GM18951 (cell line): Measurements from ENCODE around the gene GATA3.
A peak's percentile ranks its signal among the peaks of the same experiment; 100 is the strongest.

ENCODE experiments used
- POLR2A ChIP-seq: IDR thresholded peaks from 4 replicates; pipeline ENCODE4 v1.6.1; 2011; ENCODE audit warnings: mild to moderate bottlenecking; ENCODE audit not compliant: insufficient read length, insufficient read depth; ENCODE audit errors: extremely low read depth
- in situ Hi-C: fragments of 300-500 bp; cut with MboI; formaldehyde crosslinking; loops from one replicate; pipeline ENCODE4 v1.12.0; 2022; ENCODE audit warnings: low sequenced_read_pairs, mixed read lengths, inconsistent platforms; ENCODE audit not compliant: unreplicated experiment

Gene GATA3

DNA sequence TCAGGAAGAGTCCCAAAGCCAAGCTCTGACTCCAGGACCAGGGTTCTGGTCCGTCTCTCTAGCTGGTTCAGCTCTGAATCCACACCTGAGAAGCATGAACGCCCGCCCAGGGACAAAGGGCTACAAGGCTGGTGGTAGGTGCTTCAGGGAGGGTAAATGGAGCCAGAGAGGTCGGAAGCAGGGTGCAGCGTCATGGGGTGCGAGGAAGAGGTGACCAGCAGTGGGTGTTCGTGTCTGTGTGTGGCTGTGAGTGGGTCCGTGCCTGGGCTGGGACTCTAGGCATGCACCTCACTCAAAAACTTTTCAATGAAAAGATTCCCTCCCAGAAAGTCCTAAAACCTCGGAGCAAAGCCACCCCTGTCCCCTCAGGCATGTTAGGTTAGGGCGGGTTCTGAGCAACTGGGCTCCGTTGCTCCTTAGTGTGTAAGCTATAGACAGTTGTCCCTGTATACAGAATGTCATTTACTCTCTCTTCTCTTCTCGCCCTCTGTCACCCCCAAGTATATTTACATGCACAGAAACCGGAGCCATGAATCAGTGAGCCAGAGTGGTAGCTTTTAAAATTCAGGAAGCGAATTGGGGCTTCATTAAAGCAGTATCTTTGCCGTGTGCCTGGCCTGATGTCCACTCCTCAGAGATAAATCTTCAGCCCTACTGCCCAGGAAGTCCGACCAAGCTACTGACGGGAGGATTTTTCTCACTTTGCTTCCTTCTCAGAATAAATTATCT lies 12.3 kb upstream of the GATA3 start:
- TF ChIP-seq POLR2A = no peak
- in situ Hi-C loops = loop anchor here (25.0 kb wide), 2 partner anchors 1170 to 1270 kb away; no protein-coding TSS in a partner anchor

DNA sequence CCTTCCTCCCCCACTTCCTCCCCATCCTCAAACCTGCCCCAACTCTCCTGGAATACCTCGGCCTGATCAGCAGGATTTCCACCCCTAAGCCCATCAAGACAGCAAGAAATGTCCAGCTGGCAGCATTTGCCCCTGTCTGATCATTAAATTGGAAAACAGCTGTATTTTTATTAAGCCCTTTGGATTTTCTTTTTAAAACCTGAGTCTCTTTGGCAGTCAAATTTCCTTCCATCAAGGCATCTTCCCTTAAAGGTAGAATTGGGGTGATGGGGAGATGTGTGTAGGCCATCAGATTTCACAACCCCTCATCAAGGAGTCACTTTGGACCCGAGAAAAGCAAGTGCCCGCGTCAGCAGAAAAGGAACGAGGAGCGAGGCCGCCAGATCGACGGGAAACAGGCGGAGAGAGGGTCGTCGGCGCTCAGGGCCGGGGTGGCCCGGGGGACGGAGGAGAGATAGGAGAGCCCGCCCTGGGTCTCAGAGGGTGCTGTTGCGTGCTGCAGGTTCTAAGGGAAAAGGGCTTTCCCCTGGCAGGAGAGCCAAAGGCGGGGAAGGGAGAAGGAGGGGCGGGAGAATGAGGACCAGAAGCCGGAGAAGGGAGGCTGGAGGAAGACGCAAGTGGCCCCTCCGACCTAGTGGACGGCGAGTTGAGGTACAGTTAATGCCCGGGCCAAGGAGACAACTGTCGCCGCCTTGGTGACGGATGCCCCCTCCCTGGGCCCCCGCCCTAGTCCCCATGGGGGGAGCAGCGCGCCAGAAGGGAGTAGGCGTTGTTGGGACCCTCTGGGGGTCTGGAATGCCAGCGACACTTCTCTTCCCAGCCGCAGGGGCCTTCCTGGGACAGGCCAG lies 11.5 kb upstream of the GATA3 start:
- in situ Hi-C loops = loop anchor here (25.0 kb wide), 2 partner anchors 1169 to 1269 kb away; no protein-coding TSS in a partner anchor
- TF ChIP-seq POLR2A = no peak

DNA sequence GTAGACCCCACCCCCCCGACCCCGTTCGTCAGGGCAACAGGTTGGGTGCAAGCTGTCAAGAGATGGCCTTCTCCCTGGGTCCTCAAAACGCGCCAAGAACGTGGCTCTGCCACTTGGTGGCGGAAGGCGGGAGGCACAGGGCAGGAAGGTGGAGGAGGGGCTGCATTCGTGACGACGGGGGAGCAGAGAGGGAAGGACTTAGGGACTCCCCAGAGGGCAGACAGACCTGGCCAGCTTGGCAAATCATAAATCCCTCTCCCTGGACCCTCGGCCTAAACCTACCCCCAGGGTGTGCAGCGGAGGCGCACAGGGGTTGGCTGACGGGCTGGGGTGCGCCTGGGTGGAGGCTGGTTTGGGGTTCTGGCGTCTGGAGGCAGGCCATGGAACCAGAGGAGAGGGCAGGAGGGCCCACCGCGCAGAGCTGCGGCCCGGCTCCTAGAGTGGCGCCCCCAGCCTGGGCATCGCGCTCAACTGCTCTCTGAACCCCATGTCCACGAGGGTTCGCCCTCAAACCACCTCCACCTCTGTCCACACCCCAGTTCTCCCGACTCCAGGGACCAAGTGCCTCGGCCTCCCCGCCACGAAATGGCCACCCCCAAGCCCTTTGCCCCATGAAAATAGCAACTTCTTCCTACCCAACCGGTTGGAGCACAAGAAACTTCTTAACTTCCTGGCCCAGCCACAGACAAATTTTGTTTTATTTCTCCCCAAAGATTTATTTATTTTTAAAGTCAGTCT lies 10.8 kb upstream of the GATA3 start:
- in situ Hi-C loops = loop anchor here (25.0 kb wide), 2 partner anchors 1169 to 1269 kb away; no protein-coding TSS in a partner anchor
- no peak for TF ChIP-seq POLR2A

DNA sequence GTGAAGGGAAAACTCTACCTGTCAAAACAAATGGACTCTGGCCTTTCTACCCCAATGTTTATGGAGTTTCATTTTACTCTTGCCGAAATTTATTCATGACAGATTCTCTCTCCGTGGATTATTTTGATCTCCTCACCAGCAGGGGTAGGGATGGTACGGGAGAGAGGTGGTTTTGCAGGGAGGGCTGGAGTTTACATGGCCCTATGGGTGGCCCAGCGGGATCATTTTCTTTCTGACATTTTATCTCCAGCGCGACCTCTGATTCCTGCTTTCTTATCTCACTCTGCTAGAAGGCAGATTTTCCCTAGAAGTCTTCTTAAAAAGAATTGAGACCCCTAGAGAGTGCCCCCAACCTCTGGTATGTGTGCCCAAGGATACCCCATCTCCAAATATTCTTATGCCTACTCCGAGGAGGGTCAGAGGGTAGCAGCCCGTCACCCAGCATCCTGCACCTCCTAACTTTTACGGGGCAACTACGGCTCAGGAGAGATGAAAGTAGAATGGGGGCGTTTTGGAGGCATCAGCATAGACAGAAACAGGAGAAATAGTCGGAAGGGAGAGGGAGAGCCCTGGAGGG lies 10.1 kb upstream of the GATA3 start:
- TF ChIP-seq POLR2A = no peak
- in situ Hi-C loops = loop anchor here (25.0 kb wide), 2 partner anchors 1168 to 1268 kb away; no protein-coding TSS in a partner anchor

DNA sequence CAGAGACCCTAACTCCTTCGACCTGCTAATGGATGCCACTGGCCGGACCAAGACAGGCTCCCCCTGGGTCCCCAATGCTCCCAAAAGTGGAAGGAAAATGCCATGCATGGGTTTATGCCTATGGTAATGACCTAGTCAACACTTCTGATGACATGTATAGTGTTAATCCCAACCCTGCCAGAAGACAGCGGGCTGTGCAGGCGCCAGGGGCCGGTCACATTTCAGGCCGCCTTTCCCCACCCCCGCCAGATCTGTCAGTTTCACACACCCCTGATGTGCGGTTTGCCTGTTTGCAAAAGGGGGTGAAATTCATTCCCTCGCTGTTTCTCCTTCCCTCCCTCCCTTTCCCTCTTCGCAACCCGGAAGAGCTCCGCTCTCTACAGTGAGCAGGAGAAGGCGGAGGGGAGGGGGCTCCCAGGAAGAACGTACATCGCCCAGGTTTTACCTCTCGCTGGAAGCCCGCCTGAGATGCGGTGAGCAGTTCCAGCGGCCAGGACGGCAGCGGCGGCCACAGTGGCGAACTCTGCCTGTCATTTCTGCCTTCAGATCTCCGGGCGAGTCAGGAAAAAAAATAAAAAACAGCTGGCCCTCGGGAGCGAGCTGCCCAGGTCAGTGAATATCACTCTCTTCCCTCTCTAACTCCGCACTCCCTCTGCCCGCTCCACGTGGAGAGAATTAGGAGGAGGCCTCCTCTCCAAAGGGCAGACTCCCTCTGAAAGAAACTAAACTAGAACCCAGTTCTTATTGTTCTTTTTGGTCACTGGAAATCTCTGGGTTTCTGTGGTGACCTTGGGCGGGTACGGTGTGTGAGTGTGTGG lies 9.4 kb upstream of the GATA3 start:
- no peak for TF ChIP-seq POLR2A
- in situ Hi-C loops = loop anchor here (25.0 kb wide), 2 partner anchors 1167 to 1267 kb away; no protein-coding TSS in a partner anchor

DNA sequence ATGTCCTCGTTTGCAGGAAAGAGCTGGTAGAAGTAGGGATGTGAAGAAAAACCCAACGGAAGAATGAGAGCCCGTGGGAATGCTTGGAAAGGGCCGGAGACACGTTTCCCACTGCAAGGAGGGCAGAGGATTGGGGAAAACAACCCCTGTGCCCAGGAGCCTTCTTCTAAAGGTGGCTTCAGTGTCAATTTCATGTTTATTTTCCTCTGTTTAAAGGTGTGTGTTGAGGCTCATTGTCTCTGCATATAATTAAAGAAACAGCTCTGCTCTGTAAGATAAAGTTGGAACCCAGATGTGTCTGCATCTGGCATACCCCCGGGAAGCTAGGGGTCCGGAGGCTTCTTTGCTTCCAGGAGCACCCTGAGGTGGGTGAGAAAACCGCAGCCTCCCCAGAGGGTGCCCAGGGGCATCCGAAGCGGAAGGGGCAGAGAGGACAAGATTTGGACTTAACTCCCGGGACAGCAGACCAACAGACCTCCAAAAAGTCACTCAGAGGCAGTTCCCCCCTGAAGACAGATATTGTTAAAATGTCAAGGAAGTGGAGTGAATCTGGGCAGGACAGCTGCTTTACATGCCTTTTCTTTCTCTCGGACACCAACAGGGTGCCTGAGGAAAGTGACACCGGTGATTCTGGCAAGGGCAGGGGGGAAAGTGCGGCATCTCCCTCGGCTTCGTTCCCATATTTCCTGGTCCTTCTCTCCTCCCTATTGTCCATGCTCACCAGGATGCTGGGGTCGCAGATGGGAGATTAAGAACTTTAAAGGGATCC lies 8.6 kb upstream of the GATA3 start:
- TF ChIP-seq POLR2A = no peak
- in situ Hi-C loops = loop anchor here (25.0 kb wide), 2 partner anchors 1166 to 1266 kb away; no protein-coding TSS in a partner anchor

DNA sequence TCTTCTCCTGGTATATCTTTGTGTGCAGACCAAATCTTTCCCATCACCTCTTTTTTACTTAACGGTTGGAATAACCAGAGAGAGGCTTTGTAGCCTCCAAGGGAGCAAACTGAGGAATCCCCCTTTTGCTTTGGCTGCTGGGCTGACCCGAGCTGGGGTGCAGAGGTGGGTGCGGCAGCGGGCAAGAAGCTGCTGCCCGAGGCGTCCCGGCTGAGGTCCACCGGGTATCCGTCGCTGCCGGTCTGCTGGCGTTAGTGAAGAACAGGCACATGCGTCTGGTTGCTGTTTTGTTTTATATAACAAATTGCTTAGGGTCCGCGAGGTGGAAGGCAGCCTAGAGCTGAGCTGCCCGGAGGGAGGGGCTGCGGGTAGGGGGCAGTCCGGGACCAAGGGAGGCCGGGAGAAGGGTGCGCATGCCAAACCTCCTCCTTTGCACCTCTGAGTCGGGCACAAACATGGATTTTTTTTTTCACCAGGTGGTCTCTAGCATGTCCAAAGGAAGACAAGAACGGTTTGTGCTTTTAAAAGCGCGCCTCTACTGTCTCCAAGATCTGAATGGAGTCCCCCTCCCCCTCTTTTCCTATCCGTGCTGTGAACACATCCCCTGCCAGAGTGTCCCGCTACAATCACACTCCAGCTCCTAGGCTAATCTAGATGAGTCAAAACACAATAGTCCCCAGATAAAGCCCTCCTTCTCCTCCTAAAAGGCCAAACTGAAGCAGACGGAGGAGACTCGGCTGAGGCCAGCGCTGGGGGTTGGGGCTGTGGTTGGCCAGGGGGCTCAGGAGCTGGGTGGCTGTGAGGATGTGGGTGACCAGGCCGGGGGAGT lies 6.8 kb upstream of the GATA3 start:
- no peak for TF ChIP-seq POLR2A
- in situ Hi-C loops = loop anchor here (25.0 kb wide), 2 partner anchors 1165 to 1265 kb away; no protein-coding TSS in a partner anchor

DNA sequence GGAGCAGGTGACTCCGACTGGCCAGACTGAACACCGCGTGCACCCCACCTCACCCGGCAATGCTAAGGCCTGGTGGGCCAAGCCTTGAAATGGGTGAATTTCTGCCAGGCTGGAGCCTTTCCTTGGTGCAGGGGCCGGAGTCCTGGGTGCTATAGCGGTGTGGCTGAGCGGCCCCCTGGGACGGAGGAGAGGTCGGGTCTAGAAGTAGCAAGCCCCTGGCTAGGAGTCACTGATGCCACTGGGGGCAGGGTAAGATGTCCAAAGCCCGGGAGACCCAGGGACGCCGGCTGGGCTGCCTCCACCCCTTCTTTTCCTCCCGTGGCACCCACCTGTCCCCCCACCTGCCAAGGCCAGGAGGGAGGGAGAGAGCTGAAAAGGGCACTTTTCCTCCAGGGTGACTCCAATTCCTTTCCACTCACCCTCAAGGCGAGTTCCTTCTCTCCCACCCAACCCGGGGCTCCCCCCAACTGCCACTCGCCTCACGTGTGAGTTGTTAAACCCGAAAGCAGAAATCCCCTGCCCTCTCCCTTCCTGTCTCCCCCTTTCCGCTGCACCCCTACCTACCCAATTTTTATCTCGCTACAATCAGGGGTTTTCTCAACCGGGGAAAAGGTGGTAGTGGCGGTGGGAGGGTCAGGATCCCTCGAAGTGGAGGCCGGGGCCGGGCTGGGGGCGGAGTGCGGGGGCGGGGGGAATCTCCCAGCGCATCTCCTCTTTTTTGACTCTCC lies 6.0 kb upstream of the GATA3 start:
- peak; percentile 39 for TF ChIP-seq POLR2A
- in situ Hi-C loops = loop anchor here (25.0 kb wide), 2 partner anchors 1164 to 1264 kb away; no protein-coding TSS in a partner anchor

DNA sequence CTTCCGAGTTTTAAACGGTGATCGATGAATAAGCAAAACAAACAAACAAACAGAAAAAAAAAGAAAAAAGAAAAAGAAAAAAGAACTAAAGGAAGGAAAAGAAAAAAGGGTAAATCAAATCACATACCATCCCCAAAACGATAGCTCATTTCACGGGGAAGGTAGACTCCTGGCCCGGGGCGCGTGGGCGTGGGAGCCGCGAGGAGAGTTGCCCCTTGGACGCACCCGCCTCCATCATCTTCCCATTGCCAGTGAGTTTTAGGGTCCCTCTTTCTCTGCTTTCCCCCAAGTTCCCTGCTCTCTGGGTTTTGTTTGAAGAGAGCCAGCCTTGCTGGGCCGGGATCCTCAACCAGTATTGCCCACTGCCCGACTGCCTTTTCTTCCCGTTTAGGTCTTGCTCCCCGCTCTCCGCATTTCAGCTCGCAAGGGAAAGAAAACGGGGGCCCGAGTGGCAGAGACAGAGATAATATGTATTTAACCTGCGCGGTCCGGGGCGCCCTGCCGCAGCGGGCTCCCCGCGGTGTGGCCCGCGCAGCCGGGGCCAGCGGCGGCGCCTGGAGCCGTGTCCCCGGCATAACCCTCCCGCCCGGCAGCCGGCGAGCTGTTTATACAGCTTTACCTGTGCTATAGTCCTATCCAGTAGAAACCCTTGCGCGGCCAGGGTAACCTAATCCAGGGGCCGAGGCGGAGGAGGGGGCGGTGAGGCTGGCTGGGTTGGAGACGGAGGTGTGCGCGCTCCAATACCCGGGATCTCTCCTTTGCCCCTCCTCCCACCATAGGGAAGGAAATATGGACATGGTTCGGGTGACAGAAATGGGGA lies 5.2 kb upstream of the GATA3 start:
- no peak for TF ChIP-seq POLR2A
- in situ Hi-C loops = loop anchor here (25.0 kb wide), 2 partner anchors 1163 to 1263 kb away; no protein-coding TSS in a partner anchor
